Thymus (tissue), 11 donors: ENCODE measurements around the gene LRRC4C. TPM values are rescaled to one million over a fixed set of nuclear protein-coding genes. Genes with fewer than 3 reads are reported as not detected.

ENCODE experiments used
- DNase-seq, 9 donors: peaks; one replicate each; pipeline ENCODE4 v3.0.0-alpha.2; 2013; ENCODE audit warnings: low spot score in 9 of 9, low read depth in 6 of 9, missing footprints in 1 of 9
- H3K27ac ChIP-seq, 2 donors: one replicate each; pipeline ENCODE4 v1.5.1; 2013; ENCODE audit warnings: control low read depth in 1 of 2, low read depth in 1 of 2, low read length in 1 of 2, mild to moderate bottlenecking in 1 of 2, moderate library complexity in 1 of 2
- H3K27me3 ChIP-seq, 2 donors: one replicate each; pipeline ENCODE4 v1.5.1; 2013; ENCODE audit warnings: low read length in 1 of 2; ENCODE audit not compliant: control insufficient read depth in 2 of 2, insufficient read depth in 1 of 2
- H3K36me3 ChIP-seq, 2 donors: one replicate each; pipeline ENCODE4 v1.5.1; 2013; ENCODE audit warnings: low read length in 1 of 2, mild to moderate bottlenecking in 1 of 2, moderate library complexity in 1 of 2; ENCODE audit not compliant: control insufficient read depth in 2 of 2, insufficient read depth in 2 of 2
- H3K4me1 ChIP-seq, 2 donors: one replicate each; pipeline ENCODE4 v1.5.1; 2013; ENCODE audit warnings: low read length in 2 of 2; ENCODE audit not compliant: control insufficient read depth in 2 of 2, insufficient read depth in 2 of 2
- H3K4me3 ChIP-seq, 2 donors: one replicate each; pipeline ENCODE4 v1.5.1; 2013; ENCODE audit warnings: low read length in 2 of 2, control low read depth in 1 of 2, mild to moderate bottlenecking in 1 of 2
- H3K9me3 ChIP-seq, 2 donors: one replicate each; pipeline ENCODE4 v1.5.1; 2013; ENCODE audit warnings: low read length in 1 of 2, mild to moderate bottlenecking in 1 of 2; ENCODE audit not compliant: control insufficient read depth in 2 of 2, insufficient read depth in 1 of 2
- WGBS: extraction: QIAGEN DNeasy Blood & Tissue Kit; methylation state at CpG from one replicate; pipeline ENCODE4 v1.1.7; 2013; 5-methylcytosine and 5-hydroxymethylcytosine counted together
- polyA plus RNA-seq: library from polyadenylated mRNA; stranded (reverse); fragments of 200-250 nt; gene quantifications from one replicate; pipeline ENCODE4 v1.2.3, GENCODE V29; 2013
- total RNA-seq: library from RNA; stranded (reverse); fragments of 120-200 nt; gene quantifications from one replicate; pipeline ENCODE4 v1.2.4, GENCODE V29; 2013
- donor health status: healthy.

The LRRC4C gene
- total and polyA plus RNA-seq, 2 donors, result 0.30 to 1.6 TPM

DNA sequence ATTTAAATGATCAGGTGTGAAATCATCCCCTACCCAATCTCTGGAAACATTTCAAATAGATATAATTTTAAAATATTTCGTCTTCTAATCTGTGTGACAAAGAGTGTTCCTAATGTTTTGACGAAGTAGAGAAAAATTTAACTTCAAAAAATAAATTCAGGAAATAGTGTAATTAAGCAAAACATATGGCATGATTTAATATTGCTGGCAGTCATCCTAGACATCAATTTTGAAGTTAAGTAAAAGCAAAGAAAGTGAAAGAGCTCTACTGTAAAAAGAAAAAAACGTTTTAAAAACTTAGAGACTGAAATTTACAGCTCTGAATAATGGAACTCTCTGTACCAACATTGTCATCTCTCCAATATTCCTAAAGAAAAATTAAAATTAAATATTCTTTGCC lies 1062.3 kb downstream of the LRRC4C start:
- no peak for DNase-seq
- no peaks in the 10 kb centered on the region for H3K36me3 ChIP-seq
- no peaks in the 10 kb centered on the region for H3K9me3 ChIP-seq
- H3K27me3 ChIP-seq, result no peaks in the 10 kb centered on the region
- WGBS, result 60% methylated on average over 3 of the region's 3 CpGs
- no peak overlapping the region for H3K27ac ChIP-seq
- H3K4me1 ChIP-seq, result no peaks in the 10 kb centered on the region
- no peak overlapping the region for H3K4me3 ChIP-seq

DNA sequence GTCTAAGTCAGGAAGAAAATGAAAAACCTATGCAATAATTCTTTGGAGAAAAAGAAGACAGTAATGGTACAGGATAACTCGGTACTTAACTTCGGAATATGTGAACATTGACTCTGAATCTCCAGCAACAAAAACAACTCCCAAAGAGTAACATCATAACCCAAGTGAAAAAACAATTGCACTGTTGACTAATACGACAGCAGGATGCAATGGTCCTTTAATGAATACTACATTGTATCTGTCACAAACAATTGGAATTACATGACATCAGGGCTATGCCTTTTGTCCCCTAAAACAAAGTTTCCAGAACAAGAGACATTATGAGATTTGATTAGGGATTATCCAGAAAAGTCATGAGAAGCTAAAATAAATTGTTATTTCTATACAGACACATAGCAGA lies 1065.9 kb downstream of the LRRC4C start:
- Histone ChIP-seq H3K9me3 (no peaks in the 10 kb centered on the region), H3K4me3 (no peak overlapping the region), H3K27me3 (no peaks in the 10 kb centered on the region), H3K36me3 (no peaks in the 10 kb centered on the region), H3K27ac (no peak overlapping the region), H3K4me1 (no peaks in the 10 kb centered on the region)
- 92% methylated on average over 3 of the region's 3 CpGs for WGBS
- DNase-seq, result no peak

DNA sequence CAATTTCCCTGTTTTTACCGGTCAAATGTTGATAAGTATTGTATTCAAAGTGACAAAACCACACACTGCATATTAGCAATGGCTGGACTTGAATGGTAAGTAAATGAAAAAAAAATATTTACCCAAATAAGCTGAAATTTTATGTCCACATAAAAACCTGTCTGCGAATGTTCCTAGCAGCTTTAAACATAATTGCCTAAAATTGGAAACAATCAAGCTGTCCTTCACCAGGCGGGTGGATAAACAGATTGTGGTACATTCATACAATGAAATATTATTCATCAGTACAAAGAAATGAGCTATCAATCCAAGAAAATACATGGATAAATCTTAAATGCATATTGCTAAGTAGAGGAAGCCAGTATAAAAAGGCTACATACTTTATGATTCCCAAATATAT lies 1067.8 kb downstream of the LRRC4C start:
- H3K27ac ChIP-seq, result no peak overlapping the region
- no peak overlapping the region for H3K4me3 ChIP-seq
- H3K4me1 ChIP-seq, result no peaks in the 10 kb centered on the region
- no peaks in the 10 kb centered on the region for H3K27me3 ChIP-seq
- 97% methylated on average over 3 of the region's 3 CpGs for WGBS
- no peaks in the 10 kb centered on the region for H3K9me3 ChIP-seq
- no peak for DNase-seq
- no peaks in the 10 kb centered on the region for H3K36me3 ChIP-seq

DNA sequence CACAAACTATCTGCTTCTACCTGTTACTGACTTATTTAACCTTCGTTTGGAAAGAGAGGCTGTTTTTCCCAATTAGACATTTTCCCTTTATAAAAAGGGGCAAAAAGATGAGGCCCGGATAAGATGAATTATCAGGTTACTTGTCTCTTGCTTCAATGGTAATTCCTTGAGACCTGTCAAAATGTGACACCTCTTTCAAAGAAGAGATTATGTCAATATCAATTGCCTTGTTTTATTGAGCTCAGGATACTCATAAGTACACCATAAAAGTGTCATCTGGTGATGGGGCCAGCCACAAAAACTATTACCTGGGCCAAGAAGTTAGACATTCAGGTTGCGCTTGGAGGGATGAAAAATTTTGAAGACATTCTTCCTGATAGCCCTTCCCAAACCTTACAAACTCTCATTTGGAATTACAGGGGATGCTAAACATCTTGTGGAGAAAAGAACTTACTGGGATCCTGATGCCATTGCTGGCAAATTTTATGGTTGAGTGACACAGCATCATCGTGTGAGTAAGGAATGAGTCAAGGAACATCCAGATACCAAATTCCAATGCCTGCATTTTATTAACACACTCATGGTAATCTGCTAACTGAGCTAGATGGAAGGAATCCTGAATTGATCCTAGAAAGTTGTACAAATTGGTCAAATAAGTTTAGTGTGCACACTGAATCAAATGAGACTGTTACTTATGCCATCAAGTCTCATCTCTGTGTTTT lies 1071.2 kb downstream of the LRRC4C start:
- WGBS, result 90% methylated on average over 4 of the region's 4 CpGs
- Histone ChIP-seq H3K27ac (no peak overlapping the region), H3K36me3 (no peaks in the 10 kb centered on the region), H3K27me3 (no peaks in the 10 kb centered on the region), H3K4me3 (no peak overlapping the region), H3K4me1 (no peaks in the 10 kb centered on the region), H3K9me3 (no peaks in the 10 kb centered on the region)
- no peak for DNase-seq

- peaks cover 0 to 4% of the 10 kb centered on the region in 2 donors for H3K9me3 ChIP-seq
- H3K27me3 ChIP-seq, result no peaks in the 10 kb centered on the region
- no peak overlapping the region for H3K27ac ChIP-seq
- H3K4me3 ChIP-seq, result no peak overlapping the region
- DNase-seq, result no peak
- no peaks in the 10 kb centered on the region for H3K36me3 ChIP-seq
- 90% methylated on average over 2 of the region's 2 CpGs for WGBS
- no peaks in the 10 kb centered on the region for H3K4me1 ChIP-seq
Observed at GRCh38 chr11:40387240-40387980, 1072.0 kb downstream of the LRRC4C start.

DNA sequence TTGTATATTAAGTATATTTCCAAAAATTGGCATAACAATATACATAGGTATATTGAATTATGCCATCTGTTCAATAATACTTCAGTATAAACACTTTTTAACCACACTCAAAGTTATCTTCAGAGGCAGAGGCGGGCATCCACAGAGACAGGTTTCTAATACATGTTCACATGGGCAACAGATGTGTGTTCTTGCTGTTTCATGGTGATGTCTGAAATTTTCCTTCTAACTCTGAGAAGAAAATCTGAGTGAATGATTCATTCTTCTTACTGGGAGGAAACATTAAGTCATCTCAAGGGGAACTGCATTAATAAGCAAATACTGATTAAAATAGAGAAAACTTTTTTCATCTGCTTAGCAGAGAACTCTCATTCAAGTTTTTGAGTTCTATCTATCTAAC lies 1074.5 kb downstream of the LRRC4C start:
- H3K36me3 ChIP-seq, result no peaks in the 10 kb centered on the region
- no peak for DNase-seq
- H3K4me3 ChIP-seq, result no peak overlapping the region
- H3K9me3 ChIP-seq, result peaks cover 0 to 4% of the 10 kb centered on the region in 2 donors
- WGBS, result 85% methylated on average over 1 of the region's 1 CpG
- H3K27me3 ChIP-seq, result no peaks in the 10 kb centered on the region
- no peak overlapping the region for H3K27ac ChIP-seq
- no peaks in the 10 kb centered on the region for H3K4me1 ChIP-seq

- H3K27ac ChIP-seq, result no peak overlapping the region
- DNase-seq, result no peak
- 89% methylated on average over 3 of the region's 3 CpGs for WGBS
- H3K4me1 ChIP-seq, result no peaks in the 10 kb centered on the region
- no peaks in the 10 kb centered on the region for H3K27me3 ChIP-seq
- no peaks in the 10 kb centered on the region for H3K36me3 ChIP-seq
- no peak overlapping the region for H3K4me3 ChIP-seq
- H3K9me3 ChIP-seq, result peaks cover 0 to 4% of the 10 kb centered on the region in 2 donors
Observed at GRCh38 chr11:40381481-40381880, 1078.0 kb downstream of the LRRC4C start.

DNA sequence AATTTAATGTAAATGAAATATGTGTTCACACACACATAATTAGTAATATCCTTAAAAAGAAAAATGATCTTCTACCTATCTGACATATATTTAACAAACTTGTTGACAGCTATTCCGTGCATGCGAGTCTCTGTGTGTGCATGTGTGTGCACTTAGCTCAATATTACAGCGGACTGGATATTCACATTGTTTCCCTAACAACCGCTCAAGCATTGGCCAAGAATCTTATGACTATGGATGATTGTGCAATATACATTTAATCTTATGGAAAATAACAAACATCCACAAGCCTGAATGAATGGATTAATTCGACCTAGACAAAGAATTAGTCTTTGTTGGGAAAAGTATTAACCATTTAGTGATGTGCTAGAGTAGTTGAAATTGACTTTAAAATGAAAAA lies 1078.6 kb downstream of the LRRC4C start:
- Histone ChIP-seq H3K9me3 (peaks cover 0 to 4% of the 10 kb centered on the region in 2 donors), H3K4me1 (no peaks in the 10 kb centered on the region), H3K36me3 (no peaks in the 10 kb centered on the region), H3K27ac (no peak overlapping the region), H3K27me3 (no peaks in the 10 kb centered on the region), H3K4me3 (no peak overlapping the region)
- DNase-seq, result no peak
- WGBS, result 91% methylated on average over 5 of the region's 5 CpGs

- DNase-seq, result no peak
- no peak overlapping the region for H3K27ac ChIP-seq
- no peaks in the 10 kb centered on the region for H3K4me1 ChIP-seq
- 94% methylated on average over 3 of the region's 3 CpGs for WGBS
- H3K4me3 ChIP-seq, result no peak overlapping the region
- H3K27me3 ChIP-seq, result no peaks in the 10 kb centered on the region
- H3K36me3 ChIP-seq, result no peaks in the 10 kb centered on the region
- H3K9me3 ChIP-seq, result no peaks in the 10 kb centered on the region
Observed at GRCh38 chr11:40376331-40376730, 1083.1 kb downstream of the LRRC4C start.
